Lung microvascular endothelial cell (primary cell): Measurements from ENCODE around the gene HTR1B. TPM values are rescaled to one million over a fixed set of nuclear protein-coding genes. Genes with fewer than 3 reads are reported as not detected.

Experiments used
- DNase-seq, 2 donors: peaks; one replicate each; pipeline versions ENCODE4 v3.0.0 to v3.0.0-alpha.2; 2010; ENCODE audit warnings: low read depth in 2 of 2
- total RNA-seq: library from RNA; depleted of rRNA; stranded (reverse); fragments of >200 nt; gene quantifications from 2 replicates; pipeline ENCODE4 v1.2.1, GENCODE V29; 2014

The HTR1B gene
- total RNA-seq, 1 donor from 2014 or later: 2.4 TPM

DNA sequence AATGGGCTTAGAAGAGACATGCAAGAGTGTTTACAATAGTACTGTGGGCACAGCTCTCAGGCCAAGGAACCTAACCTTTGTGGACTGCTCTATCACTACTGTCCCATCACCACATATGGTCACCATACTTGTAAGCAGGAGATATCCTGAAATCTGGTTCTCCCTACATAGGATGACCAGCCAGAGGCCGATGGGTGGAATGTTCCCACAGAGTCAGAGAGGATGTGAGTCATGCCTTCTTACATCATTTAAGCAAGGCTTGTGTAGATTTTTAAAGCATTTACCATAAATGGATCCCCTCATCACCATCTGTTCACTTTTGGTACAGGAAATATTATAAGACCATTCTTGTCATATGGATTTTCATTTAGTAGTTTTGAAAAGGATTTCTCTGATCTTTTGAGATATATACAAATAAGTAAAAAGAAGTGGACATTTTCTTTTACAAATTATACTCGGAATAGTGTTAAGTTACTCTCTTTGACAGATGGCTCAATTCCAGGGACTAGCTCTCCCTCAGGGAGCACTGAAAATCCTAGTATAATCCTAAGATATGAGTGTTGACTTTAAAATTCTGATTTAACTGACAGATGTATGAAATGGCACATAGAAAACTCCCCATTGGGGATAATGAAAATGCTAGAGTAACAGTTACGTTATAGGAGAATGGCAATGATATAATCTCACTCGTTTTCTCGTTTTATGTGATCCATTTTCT is 6.6 kb downstream of the HTR1B start:
- DNase-seq: peak; percentile 91 to 98

DNA sequence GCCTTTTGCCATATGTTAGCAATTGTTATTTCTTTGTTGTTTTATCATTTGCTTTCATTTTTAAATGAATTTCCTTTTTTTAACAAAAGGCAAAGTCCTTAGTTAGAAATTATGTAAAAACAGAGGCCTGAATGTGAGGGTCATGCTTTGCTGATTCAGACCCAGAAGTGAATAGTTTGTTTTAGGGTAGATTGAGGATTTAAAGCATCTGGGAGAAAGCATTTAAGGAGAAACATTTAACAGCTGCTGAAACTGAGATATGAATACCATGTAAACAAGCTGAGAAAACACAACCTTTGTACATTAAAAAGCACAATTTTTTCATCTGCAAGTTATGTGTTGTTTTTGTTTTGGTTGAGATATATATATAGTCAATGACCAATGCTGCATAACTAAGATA is 8.0 kb downstream of the HTR1B start:
- DNase-seq: no peak

DNA sequence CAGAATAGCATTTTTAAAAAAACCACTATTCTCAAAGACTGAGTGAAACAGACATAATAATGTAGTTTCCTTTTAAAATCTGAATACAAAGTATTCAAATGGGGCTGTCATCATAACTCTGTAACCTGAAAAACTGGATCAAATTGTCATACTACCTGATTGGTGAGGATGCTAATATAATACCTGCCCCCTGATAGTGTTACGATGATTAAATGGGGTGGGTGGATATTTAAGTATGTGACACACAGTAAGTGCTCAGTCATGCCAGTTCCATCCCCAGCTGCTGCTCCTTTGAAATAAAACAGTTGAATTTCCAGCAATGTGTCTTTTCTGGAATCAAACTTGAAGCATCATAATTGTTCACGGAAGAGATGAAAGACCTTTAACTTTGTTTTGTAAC is 8.9 kb downstream of the HTR1B start:
- no peak for DNase-seq

DNA sequence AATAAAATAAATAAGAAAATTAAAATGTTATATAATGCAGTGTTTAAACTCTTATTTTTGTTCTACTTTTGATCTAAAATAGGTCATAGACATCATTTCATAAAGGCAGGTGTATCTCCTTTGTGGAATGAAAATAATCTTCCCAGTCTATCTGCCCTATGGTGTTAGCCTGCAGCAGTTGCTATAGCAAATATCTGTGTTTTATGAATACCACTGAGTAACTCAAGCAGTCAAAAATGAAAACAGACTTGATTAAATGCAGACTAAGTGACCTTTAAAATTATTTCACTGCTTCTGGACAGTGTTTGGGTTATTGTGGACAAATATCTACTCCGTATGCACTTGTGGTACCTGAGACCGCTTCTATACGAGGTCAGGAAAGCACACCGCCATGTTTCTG is 11.8 kb downstream of the HTR1B start:
- DNase-seq: no peak

DNA sequence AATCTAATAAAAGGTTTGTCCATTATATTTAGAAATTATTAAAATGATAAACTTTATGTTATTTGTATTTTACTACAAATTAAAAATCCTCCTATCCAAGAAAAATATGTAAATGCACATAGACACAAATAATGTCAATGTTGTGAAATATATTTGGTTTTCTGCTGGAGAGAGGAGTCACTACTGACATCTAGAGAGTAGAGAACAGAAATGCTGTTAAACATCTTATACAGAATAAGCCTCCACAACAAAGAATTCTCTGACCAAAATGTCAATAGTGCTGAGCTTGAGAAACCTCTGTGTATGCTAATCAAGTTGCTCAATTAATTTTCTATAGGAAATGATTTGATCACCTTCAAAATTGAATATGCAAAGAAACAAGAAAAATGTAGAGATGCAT is 12.4 kb downstream of the HTR1B start:
- peak; percentile 26 to 50 for DNase-seq

DNA sequence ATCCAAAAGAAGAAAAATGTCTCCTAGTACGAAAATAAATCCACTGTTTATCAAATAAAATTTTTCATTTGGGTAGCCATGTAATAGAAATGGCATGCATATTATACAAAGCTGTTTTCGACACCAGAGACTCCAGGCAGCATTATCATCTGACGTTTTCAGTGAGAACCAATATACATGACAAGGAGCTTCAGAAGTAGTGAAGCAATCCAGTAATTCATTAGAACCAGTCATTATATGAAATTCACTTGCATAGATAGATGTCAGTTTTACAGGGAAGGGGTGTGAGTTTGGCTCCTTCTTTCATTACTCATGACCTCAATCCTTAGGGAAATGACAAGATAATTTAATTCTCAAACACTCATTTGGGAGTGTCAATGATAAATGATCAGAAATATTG is 14.7 kb downstream of the HTR1B start:
- no peak for DNase-seq

DNA sequence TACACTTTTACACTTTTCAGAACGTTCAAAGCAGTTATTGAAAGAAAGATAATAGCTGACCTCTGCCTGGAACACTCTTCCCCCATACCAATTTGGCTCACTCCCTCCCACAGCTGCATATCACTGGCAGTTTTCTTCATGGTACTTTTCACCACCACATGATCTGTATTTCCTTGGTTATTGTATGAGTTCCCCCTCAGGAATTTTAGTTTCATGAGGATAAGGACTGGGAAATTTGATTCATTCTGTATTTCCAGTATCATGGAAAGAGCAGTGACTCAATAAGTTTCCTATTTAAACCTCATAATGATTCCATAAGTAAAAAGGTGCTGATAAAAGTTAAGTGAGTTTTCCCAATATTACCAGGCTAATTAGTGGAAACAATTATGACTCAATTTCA is 16.0 kb downstream of the HTR1B start:
- DNase-seq: peak; percentile 22 to 39

DNA sequence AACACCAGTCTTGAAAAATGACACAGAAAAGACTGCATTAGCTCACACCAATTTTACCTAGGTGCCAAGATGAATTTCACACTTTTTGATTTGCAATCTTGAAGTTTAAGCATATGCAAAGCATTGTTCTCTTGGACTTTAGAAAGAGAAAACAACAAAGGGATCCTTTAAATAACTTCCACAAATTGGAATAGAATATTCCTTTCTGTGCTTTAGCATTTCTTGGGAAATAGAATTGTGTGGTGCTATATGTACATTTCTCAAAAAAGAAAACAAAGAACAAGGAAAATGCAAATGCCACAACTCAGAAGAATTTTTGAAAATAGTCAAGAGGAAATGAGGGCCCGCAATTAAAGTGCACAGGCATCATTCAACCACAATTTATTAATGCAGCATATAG is 17.0 kb downstream of the HTR1B start:
- DNase-seq: no peak

DNA sequence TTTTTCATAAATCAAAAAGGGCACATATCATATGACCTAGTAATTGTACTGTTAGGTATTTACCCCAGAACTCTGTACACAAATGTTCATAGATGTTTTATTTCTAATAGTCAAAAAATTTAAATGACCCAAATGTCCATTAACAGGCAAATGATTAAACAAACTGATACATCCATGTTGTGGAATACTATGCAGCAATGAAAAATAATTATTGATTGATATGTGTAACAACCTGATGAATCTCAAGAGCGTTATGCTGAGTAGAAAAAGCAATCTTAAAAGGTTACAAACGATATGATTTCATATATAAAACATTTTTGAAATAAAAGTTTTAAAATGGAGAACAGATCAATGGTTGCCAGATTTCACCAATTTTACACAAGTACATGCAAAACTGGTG is 18.1 kb downstream of the HTR1B start:
- no peak for DNase-seq

DNA sequence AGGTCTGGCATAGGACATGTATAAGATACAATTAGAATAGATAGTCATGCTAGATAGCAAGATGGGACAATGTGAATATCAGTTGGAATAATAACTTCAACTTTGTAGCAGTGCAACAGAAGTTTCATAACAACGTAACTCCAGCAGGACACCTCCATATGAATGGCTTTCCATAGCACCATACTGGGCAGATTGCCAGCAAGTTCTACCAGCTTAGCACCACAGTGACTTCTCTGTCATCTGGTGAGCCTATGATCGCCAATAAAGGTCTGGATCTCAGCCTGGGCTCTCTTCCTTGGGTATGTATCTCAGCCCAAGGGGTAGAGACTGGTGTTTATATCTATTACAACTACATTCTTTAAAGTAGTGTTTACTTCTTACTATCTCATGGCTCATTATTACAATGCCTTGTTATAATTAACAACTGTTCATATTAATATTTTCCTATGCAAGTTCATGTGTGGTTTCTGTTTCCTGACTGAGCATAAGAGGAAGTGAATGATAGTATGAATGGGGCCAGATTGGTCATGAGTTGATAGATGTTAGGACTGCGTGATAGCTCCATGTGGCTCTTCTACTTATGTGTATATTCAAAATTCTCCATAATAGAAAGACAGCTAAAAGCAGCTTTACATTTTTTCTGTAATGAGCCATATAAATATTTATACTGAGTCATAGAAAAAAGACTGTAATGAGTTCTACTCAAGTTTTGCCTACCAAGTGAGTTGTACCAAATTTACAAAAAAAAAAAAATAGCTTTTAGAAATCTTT is 22.9 kb downstream of the HTR1B start:
- peak in 1 of 2 donors; percentile 37 for DNase-seq

DNA sequence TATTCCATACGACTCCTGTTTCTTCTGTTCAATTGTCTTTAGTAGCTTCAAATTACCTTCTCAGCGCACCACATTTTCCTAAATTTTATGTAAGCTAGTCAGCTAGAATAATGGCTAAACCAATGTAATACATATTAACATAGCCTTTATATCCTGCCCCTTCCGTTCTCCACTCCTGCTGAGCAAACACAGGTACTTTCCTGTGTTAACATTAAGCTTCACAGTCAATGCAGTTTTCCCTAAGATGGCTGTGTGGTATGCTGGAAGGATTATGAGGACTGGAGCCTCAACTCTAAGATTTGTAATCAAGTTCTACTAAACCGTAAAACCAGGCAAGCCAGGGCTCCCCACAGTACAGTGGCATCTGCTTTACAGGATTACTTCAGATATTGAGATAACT is 29.4 kb downstream of the HTR1B start:
- no peak for DNase-seq

DNA sequence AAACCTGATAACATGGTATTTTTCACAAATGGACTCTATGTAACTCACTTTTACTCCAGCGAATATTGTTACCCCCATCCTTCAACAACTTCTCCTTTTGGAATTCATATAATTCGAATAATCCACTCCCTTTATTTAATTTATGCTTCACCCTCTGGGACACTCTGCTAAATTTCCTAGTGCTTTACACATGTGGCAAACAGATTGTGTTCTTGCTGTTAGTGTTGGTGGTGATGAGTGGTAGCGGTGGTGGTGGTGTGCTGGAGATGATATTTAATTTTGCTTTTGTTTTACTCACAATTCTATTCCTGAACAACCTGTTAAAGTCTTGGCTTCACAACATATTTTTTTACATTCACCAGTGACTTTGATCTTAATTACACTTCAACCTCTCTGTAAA is 32.8 kb downstream of the HTR1B start:
- no peak for DNase-seq

DNA sequence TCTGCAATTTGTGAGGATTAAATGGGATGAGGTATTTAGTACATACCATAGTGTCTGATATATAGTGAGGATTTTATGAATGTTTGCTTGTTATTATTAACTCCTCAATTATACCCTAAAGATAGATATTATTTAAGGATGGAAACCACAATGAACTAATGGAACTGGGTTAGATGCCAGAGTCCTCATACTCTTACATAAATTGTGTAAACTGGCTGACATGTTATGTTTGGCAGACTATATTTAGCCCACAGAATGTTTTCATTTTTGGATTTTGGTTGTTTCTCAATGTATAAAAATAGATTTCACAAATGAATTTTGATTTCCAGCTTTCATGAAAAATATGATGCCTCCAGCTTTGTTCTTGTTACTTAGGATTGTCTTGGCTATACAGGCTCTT is 37.6 kb downstream of the HTR1B start:
- peak in 1 of 2 donors; percentile 17 for DNase-seq

DNA sequence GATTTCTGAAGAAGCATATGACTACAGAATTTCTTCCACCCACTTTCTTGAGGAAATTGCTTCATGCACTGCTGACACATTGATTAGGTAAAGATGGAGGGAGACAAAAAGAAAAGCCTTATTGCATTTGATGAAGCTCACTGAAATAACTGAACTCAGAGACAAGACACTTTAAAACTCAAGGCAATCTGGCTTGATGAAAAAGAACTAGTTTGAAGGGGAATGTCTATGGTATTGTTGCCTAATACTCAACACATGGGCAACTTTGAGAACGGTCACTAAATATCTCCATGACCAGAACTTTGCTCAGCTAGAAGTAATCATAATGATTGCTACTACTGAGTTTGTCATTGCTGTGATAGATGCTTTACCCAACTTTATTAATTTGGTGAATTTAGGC is 38.1 kb downstream of the HTR1B start:
- no peak for DNase-seq

DNA sequence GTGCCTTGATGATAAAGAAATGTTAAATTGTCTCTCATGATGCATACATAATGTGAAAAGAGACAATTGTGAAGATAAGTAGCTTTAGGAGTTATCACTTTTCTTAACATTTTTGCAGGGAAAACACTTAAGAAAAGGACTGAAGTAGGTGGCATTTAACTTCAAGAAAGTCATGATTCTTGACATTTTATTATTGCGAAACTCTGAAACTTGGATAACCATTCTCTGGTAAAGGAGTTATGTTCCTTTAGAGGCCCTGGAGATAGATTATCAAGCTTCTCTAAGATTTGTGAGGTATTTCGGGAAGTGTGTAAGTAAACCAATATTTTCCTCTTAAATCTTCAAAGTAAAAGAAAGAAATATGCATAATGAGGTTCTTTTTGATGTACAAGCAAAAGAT is 38.5 kb downstream of the HTR1B start:
- DNase-seq: no peak

DNA sequence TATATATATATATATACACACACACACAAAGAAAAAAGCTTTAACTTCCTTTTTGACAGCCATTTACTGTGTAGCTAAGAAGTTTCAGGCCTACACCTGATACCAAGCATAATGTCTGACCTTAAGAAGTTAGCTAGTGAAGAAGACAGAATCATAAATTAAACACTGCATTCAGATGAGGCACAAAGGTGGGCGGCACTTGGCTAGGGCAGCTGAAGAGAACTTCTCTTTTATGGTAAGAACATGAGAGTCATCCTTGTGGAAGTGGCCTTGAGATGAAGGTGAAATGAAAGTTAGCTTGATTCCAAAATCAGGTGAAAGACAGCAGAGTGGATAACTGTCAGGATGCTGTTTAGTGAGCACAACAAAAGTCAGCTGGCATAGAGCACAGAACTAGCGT is 46.5 kb downstream of the HTR1B start:
- no peak for DNase-seq

DNA sequence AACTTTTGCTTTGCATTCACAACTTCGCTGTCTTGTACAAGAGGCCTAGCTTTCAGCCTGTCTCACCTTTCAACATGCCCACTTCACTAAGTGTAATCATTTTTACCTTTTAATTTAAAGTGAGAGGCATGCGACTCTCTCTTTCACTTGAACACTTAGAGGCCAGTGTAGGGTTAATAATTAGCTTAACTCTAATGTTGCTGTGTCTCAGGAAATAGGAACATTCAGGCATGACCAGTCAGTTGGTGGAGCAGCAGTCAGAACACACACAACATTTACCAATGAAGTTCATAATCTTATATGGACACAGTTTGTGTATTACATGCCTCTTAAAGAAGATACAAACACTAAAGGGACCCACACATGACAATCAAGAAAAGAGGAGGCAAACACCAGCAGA is 47.6 kb downstream of the HTR1B start:
- DNase-seq: no peak

Other genes starting within 250 kb of the HTR1B start
- gene MEI4, start 189.5 kb upstream of the HTR1B start, total RNA-seq: not detected in 2 replicates